HG02981 (cell line): ENCODE measurements around the gene CNTNAP5.
"Not testable (repeated sequence)": the region's sequence is repeated elsewhere in the genome, so short reads cannot be mapped to it uniquely, and the experiment has no call there.

Experiments used
- ATAC-seq: cut with Tn5 transposase; IDR thresholded peaks from one replicate; pipeline ENCODE4 v1.9.1; 2021; ENCODE audit warnings: mild to moderate bottlenecking, moderate library complexity; ENCODE audit not compliant: unreplicated experiment

Gene CNTNAP5

DNA sequence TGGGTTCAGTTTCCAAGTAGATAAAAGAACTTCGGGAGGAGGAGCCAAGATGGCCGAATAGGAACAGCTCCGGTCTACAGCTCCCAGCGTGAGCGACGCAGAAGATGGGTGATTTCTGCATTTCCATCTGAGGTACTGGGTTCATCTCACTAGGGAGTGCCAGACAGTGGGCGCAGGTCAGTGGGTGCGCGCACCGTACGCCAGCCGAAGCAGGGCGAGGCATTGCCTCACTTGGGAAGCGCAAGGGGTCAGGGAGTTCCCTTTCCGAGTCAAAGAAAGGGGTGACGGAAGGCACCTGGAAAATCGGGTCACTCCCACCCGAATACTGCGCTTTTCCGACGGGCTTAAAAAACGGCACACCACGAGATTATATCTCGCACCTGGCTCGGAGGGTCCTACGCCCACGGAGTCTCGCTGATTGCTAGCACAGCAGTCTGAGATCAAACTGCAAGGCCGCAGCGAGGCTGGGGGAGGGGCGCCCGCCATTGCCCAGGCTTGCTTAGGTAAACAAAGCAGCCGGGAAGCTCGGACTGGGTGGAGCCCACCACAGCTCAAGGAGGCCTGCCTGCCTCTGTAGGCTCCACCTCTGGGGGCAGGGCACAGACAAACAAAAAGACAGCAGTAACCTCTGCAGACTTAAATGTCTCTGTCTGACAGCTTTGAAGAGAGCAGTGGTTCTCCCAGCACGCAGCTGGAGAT lies 382.9 kb downstream of the CNTNAP5 start:
- ATAC-seq = not testable (repeated sequence)

DNA sequence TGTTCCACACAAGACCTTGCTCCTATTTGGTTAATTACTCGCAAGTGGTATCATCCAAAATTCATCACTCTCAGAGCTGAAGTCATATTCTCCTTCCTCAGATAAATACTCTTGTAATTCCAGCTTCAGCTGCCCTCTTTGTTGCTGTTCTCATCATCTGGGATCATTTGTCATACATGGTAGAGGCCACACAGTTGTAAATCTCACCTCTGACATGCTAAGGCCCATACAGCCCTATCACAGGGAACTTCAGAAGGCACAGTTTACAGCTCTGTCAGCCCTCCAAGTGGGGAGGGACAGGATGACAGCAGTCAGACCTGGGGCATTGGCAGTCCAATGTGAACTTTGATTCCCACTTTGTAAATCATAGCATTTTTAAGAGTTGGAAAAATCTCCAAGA lies 399.0 kb downstream of the CNTNAP5 start:
- no peak for ATAC-seq

- no peak for ATAC-seq
Observed at GRCh38 chr2:124426122-124426521, 401.0 kb downstream of the CNTNAP5 start.

DNA sequence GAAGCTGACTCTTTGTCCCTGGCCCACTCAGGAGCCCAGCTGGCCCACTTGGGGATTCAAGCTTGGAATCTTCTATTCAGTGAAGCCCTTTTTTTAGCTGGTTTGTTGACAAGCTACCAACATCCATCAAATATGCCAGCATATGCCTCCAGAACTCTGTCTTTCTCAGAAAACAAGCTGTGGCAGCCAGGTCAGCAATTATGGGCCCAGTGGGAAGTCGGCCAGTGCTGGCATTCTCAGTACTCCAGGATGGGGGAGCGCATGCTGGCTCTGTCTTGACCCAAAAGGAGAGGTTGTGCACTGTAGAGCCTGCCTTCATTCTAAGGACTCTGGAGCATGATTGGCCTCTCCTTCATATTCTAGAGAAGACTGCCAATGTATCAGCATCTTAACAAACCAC lies 401.5 kb downstream of the CNTNAP5 start:
- no peak for ATAC-seq

- ATAC-seq = no peak
Observed at GRCh38 chr2:124437811-124438210, 412.7 kb downstream of the CNTNAP5 start.

DNA sequence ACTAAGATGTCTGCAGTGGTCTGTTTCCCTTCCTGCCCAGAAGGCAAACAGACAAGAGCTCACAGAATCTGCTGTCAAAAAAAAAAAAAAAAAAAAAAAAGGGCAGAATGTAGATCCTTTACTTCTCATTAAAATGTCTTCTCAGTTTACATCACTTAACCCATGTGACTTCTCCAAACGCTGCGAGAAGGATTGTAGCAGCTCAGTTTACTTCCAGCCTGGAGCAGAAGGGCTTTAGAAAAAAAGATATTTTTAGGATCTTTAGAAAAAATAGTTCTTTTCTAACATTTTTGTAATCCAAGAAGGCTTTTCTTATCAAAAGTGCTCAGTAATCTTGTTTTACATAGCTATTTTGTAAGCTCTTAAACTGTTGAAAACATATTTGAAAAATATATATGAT lies 425.4 kb downstream of the CNTNAP5 start:
- ATAC-seq = no peak

- no peak for ATAC-seq
Observed at GRCh38 chr2:124476291-124476690, 451.2 kb downstream of the CNTNAP5 start.

DNA sequence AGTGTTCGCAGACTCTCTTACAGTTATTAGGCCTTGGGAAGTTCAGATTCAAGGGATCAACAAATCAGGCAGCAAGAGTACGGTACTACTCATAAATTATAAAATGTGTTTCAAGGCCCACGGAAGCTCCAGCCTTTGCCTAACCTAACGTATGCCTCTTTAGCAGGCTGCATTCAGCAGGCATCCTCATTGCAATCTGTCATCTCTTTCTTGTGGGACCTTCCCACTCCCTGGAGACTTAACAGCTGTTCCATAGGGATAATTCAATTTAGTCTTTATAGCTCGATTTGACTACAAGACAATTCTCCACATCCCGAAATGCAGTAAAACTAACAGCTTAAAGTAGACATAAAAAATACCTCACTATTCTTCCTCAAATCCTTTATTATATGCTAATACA lies 453.7 kb downstream of the CNTNAP5 start:
- ATAC-seq = no peak

- ATAC-seq = no peak
Observed at GRCh38 chr2:124480958-124481357, 455.9 kb downstream of the CNTNAP5 start.

GRCh38 chr2:124482044-124482443 lies 457.0 kb downstream of the CNTNAP5 start:
- no peak for ATAC-seq

GRCh38 chr2:124482551-124482950 lies 457.5 kb downstream of the CNTNAP5 start:
- no peak for ATAC-seq

GRCh38 chr2:124485659-124486058 lies 460.6 kb downstream of the CNTNAP5 start:
- no peak for ATAC-seq

- ATAC-seq = no peak
Observed at GRCh38 chr2:124489686-124490085, 464.6 kb downstream of the CNTNAP5 start.

DNA sequence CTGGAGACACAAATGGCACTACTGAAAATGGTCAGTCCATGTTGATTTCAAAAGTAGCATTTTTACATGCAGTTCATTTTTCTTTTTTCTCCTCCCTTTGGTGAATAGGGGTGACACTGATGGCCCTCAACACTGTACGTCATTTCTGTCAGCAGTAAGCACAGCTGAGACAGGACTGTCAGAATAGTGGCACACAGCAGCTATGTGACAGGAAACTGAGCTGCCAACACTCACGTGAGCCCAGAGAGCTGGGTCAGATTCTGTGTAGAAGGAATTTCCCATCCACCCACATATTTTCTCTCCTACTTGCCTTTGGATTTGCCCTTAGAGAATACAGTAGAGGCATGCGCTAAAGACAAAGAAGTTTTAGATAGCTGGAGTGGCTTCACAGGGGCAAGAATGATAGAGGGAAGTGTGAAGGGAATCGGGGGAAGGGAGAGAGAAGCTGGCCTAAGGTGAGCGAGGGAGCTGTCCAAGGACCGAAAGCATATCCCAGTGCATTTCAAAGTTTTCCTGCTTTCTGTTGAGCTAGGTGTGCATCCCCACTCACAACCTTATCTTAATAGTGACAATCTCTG lies 476.6 kb downstream of the CNTNAP5 start:
- no peak for ATAC-seq

DNA sequence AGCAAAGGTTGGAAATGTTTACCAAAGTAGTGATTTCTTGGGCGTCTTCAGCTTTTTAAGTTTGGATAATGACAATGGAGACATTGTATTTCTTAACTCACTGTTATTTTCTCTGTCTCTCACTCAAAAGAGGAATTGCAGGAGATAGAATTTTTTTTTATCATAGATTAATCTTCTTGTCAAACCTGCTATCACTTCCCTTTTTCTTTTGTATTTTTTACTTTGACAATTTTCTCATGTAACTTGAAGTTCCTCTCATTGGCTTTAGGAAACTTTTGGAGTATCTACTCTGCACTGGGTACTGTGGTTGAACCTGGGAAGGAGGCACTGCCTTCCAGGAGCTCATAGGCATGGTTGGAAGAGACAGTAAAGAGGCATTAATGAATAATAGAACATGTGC lies 489.1 kb downstream of the CNTNAP5 start:
- no peak for ATAC-seq

DNA sequence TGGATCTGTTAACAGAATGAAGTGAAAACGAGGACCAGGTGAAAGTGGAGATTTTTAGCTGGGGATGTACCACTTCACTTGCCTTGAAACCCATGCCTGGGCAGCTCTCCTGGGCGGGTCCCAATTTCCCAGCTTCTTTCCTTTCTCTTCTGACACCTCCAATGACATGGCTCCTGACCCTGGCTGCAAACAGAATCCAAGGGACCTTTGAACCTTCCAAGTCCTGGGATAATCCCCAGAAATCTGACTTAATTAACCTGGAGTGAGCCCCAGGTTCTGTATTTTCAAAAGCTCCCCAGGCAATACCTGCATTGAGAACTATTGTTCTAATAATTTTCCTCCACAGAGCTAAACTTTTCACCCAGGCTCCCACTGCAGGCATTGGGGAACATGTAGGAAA lies 495.9 kb downstream of the CNTNAP5 start:
- ATAC-seq = no peak

GRCh38 chr2:124523096-124523495 lies 498.0 kb downstream of the CNTNAP5 start:
- ATAC-seq = no peak

DNA sequence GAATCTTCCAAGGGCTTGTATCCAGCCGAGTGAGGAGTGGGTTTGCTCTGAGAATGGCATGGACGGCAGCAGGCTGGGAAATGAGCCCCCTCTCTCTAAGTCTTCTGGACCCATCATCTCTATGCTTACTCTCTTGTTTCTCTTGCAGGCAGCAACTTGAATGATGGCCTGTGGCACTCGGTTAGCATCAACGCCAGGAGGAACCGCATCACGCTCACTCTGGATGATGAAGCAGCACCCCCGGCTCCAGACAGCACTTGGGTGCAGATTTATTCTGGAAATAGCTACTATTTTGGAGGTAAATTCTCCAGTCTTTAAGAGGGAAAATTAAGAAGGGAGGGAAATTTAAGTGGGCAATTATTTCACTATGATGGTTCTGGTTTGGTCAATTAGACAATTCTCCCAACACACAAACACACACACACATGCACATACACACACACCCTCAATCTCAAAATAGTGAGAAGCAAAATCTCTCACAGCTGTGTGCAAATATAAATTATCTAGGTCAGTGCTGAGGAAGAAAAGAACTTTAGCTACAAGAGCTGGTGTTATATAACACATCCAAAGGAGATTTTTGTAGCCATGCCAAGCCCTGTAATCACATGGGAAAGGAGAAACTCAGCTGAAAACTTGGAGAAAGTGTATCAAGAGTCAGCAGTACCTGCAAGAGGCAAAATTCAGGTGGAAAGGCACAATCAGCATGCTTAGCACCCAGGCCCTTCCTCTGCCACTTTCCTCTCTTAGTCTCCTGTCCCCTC lies 499.2 kb downstream of the CNTNAP5 start:
- no peak for ATAC-seq

- ATAC-seq = no peak
Observed at GRCh38 chr2:124526221-124526620, 501.1 kb downstream of the CNTNAP5 start.

- no peak for ATAC-seq
Observed at GRCh38 chr2:124530203-124530602, 505.1 kb downstream of the CNTNAP5 start.

DNA sequence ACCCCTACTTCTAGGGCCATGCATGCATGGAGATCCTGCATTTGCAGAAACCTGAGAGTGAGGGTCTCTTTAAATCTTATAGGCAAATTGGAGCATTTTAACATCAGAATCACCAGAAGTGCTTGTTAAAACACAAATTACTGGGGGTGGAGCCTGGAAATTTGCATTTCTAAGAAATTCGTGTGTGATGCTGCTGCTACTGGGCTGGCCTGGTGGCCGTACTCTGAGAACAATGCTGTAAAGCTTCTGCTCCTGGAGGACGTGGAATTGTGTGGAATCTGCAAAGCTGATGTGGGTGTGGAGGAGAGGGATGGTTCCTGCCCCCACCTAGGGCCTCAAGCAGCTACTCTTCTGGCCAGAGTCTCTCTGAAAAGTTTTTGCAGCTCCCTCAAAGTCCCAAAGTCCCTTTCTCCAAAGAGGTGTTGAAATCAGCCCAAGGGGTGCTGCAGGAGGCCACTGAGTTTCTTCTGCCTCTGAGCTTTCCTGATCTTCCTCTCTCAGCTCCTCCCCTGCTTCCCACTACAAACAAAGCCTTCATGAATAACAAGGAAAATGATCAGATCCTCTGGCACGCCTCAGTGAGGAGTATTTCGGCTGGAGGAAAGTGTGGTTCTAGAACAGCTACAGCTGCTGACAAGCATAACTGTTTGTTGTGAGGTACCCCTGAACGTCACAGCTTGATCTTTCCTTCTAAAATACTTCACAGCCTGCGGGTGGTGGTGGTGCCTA lies 508.3 kb downstream of the CNTNAP5 start:
- no peak for ATAC-seq
